Measurements from ENCODE around the gene AKAP1.

AKAP1 gene

DNA sequence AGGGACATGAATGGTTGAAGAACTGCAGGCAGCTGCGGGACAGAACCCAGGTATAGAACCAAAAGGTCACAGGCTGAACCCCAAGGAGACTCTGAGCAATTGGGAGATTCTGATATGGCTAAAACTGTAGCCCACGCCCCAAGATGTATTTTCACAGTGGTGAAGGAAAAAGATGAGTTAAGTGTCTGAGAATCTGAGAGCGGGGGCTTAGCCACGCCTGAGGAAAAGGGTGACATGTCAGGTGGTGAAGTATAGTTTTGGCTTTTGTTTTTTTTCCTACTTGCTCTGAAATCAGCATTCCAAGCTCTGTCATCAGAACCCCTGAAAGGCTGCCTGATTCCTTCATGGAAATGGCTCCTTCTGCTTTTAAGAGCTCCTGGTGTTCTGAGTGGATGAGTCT lies 73.3 kb downstream of the AKAP1 start:
- Histone ChIP-seq H3K9me3 (ENCODE audit: severe bottlenecking) (no peaks in the 10 kb centered on the region), H3K27me3 (ENCODE audit: insufficient read depth, poor library complexity, severe bottlenecking) (no peaks in the 10 kb centered on the region)

DNA sequence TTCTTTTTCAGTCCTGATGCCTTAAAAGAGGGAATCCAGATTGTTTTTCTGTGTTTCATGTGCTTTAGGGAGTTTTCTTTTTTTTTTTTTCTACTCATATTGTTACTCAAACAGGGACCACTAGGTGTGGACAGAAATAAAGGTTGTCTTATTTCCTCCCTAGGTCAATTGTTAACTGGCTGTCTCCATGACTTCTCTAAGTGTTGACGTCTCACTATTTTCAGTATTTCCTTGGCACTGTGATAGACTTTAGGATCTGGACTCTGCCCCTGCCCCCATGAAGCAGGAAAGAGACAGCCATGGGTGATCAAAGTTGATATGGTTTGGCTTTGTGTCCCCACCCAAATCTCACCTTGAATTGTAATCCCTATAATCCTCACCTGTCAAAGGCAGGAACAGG lies 73.7 kb downstream of the AKAP1 start:
- no peak for ATAC-seq (ENCODE audit: low read depth)
- H3K4me3 ChIP-seq (ENCODE audit: severe bottlenecking), result no peak overlapping the region
- TF ChIP-seq, protein P1, sequence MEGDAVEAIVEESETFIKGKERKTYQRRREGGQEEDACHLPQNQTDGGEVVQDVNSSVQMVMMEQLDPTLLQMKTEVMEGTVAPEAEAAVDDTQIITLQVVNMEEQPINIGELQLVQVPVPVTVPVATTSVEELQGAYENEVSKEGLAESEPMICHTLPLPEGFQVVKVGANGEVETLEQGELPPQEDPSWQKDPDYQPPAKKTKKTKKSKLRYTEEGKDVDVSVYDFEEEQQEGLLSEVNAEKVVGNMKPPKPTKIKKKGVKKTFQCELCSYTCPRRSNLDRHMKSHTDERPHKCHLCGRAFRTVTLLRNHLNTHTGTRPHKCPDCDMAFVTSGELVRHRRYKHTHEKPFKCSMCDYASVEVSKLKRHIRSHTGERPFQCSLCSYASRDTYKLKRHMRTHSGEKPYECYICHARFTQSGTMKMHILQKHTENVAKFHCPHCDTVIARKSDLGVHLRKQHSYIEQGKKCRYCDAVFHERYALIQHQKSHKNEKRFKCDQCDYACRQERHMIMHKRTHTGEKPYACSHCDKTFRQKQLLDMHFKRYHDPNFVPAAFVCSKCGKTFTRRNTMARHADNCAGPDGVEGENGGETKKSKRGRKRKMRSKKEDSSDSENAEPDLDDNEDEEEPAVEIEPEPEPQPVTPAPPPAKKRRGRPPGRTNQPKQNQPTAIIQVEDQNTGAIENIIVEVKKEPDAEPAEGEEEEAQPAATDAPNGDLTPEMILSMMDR (IDR thresholded peaks at IDR 0.05; ENCODE audit: poor library complexity, severe bottlenecking), result no peak

More for the DNA sequence above, 73.3 kb downstream of the AKAP1 start:
- no peak for DNase-seq (ENCODE audit: low spot score)
- no peaks in the 10 kb centered on the region for H3K4me1 ChIP-seq (ENCODE audit: insufficient read depth, poor library complexity, severe bottlenecking)
- TF ChIP-seq, protein P1 (IDR thresholded peaks at IDR 0.05; ENCODE audit: poor library complexity, severe bottlenecking), result no peak
- ATAC-seq (ENCODE audit: low read depth), result peak; percentile 59; the same call in 2 of the 3 replicates
- H3K36me3 ChIP-seq (ENCODE audit: low read depth), result no peaks in the 10 kb centered on the region
- peak overlapping the region; percentile 47 for H3K27ac ChIP-seq (ENCODE audit: poor library complexity, severe bottlenecking)
- no peak overlapping the region for H3K4me3 ChIP-seq (ENCODE audit: severe bottlenecking)

DNA sequence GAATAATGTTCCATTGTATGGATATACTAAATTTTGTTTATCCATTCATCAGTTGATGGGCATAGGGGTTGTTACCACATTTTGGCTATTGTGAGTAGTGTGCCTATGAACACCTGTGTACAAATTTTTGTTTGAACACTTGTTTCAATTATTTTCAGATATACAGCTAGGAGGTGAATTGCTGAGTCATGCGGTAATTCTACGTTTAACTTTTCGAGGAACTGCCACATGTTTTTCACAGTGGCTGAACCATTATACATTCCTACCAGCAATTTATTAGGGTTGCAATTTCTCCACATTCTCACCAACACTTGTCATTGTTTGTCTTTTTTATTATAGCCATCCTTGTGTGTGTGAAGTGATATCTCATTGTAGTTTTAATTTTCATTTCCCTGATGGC lies 75.6 kb downstream of the AKAP1 start:
- H3K27me3 ChIP-seq (ENCODE audit: insufficient read depth, poor library complexity, severe bottlenecking), result no peaks in the 10 kb centered on the region
- H3K36me3 ChIP-seq (ENCODE audit: low read depth), result no peaks in the 10 kb centered on the region
- H3K4me3 ChIP-seq (ENCODE audit: severe bottlenecking), result no peak overlapping the region
- TF ChIP-seq, protein P1 (IDR thresholded peaks at IDR 0.05; ENCODE audit: poor library complexity, severe bottlenecking), result no peak
- ATAC-seq (ENCODE audit: low read depth) (no peak), DNase-seq (ENCODE audit: low spot score) (no peak)
- no peaks in the 10 kb centered on the region for H3K4me1 ChIP-seq (ENCODE audit: insufficient read depth, poor library complexity, severe bottlenecking)
- H3K27ac ChIP-seq (ENCODE audit: poor library complexity, severe bottlenecking), result no peak overlapping the region
- no peaks in the 10 kb centered on the region for H3K9me3 ChIP-seq (ENCODE audit: severe bottlenecking)

More for the DNA sequence above, 73.7 kb downstream of the AKAP1 start:
- H3K27me3 ChIP-seq (ENCODE audit: insufficient read depth, poor library complexity, severe bottlenecking), result no peaks in the 10 kb centered on the region
- H3K36me3 ChIP-seq (ENCODE audit: low read depth), result no peaks in the 10 kb centered on the region
- peak overlapping the region; percentile 47 for H3K27ac ChIP-seq (ENCODE audit: poor library complexity, severe bottlenecking)
- H3K9me3 ChIP-seq (ENCODE audit: severe bottlenecking), result no peaks in the 10 kb centered on the region
- no peak for DNase-seq (ENCODE audit: low spot score)
- no peaks in the 10 kb centered on the region for H3K4me1 ChIP-seq (ENCODE audit: insufficient read depth, poor library complexity, severe bottlenecking)

DNA sequence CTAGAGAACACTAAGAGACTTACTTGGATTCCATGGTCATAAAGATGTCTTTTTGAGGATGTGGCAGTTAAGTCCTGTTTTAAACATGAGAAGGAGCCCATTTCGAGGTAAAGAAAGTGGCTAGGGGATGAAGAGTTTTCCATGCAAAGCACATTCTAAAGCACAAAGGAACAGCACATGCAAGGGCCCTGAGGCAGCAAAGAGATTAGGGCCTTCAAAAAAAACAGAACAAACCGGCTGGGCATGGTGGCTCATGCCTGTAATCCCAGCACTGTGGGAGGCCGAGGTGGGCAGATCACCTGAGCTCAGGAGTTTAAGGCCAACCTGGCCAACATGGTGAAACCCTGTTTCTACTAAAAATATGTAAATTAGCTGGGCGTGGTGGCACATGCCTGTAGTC lies 79.8 kb downstream of the AKAP1 start:
- Histone ChIP-seq H3K9me3 (ENCODE audit: severe bottlenecking) (no peaks in the 10 kb centered on the region), H3K4me1 (ENCODE audit: insufficient read depth, poor library complexity, severe bottlenecking) (peaks cover 8% of the 10 kb centered on the region), H3K27me3 (ENCODE audit: insufficient read depth, poor library complexity, severe bottlenecking) (no peaks in the 10 kb centered on the region), H3K27ac (ENCODE audit: poor library complexity, severe bottlenecking) (no peak overlapping the region), H3K4me3 (ENCODE audit: severe bottlenecking) (no peak overlapping the region), H3K36me3 (ENCODE audit: low read depth) (no peaks in the 10 kb centered on the region)
- TF ChIP-seq, protein P1 (IDR thresholded peaks at IDR 0.05; ENCODE audit: poor library complexity, severe bottlenecking), result no peak
- DNase-seq (ENCODE audit: low spot score) (no peak), ATAC-seq (ENCODE audit: low read depth) (no peak)

DNA sequence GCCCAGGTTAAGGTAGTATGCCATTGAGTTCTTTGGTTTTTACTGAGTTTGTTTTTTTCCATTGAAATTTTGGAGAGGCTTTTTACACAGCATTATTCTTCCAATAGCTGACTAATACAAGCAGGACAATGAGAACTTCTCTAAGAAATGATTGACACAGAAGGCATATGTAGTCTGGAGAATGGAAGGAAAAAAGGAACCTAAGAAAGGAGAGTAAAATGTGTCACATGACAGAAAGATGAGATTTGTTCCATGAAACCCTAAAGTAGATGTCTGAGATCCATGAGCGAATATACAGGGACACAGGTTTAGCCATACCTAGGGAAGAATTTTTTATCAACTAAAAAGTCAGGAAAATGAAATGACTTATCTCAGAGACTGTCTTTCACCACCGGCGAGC lies 80.7 kb downstream of the AKAP1 start:
- Histone ChIP-seq H3K9me3 (ENCODE audit: severe bottlenecking) (no peaks in the 10 kb centered on the region), H3K4me3 (ENCODE audit: severe bottlenecking) (no peak overlapping the region), H3K36me3 (ENCODE audit: low read depth) (no peaks in the 10 kb centered on the region), H3K27ac (ENCODE audit: poor library complexity, severe bottlenecking) (peak overlapping the region; percentile 29), H3K4me1 (ENCODE audit: insufficient read depth, poor library complexity, severe bottlenecking) (peaks cover 8% of the 10 kb centered on the region), H3K27me3 (ENCODE audit: insufficient read depth, poor library complexity, severe bottlenecking) (no peaks in the 10 kb centered on the region)
- TF ChIP-seq, protein P1 (IDR thresholded peaks at IDR 0.05; ENCODE audit: poor library complexity, severe bottlenecking), result no peak
- DNase-seq (ENCODE audit: low spot score), result no peak
- no peak for ATAC-seq (ENCODE audit: low read depth)
